ENCODE results near the gene TP53I13. TPM values are rescaled to one million over a fixed set of nuclear protein-coding genes. Genes with fewer than 3 reads are reported as not detected.

TP53I13 gene
- total RNA-seq, 1 experiment from 2014 or later: 43.8 TPM

- Histone ChIP-seq H4K20me1 (ENCODE audit: insufficient read depth, low read depth, low read length) (peaks cover 10% of the 10 kb centered on the region; the same call in 1 of the 2 replicates), H3K4me2 (ENCODE audit: low read depth, low read length, poor library complexity, severe bottlenecking) (peak overlapping the region; percentile 87), H3K9me2 (replicated peaks; ENCODE audit: insufficient read depth, low read length) (no peaks in the 10 kb centered on the region), H3K4me1 (ENCODE audit: low read length) (peaks cover 37% of the 10 kb centered on the region), H2AFZ (ENCODE audit: low read length) (no peak overlapping the region), H3K9ac (ENCODE audit: low read length) (no peak overlapping the region), H3K27me3 (ENCODE audit: low read length) (no peaks in the 10 kb centered on the region), H3K79me2 (ENCODE audit: low read length) (peaks cover 30% of the 10 kb centered on the region), H3K36me3 (ENCODE audit: insufficient read depth, low read length) (peaks cover 16% of the 10 kb centered on the region; the same call in 1 of the 2 replicates), H3K4me3 (ENCODE audit: low read length) (no peak overlapping the region), H3K27ac (ENCODE audit: low read length) (no peak overlapping the region), H3K9me3 (ENCODE audit: low read length) (no peaks in the 10 kb centered on the region)
- DNase-seq: peak; percentile 72
Measured at GRCh38 chr17:29563816-29564215, 4.7 kb upstream of the TP53I13 start.

- peaks cover 37% of the 10 kb centered on the region for H3K79me2 ChIP-seq (ENCODE audit: low read length)
- peak overlapping the region; percentile 89 for H3K9ac ChIP-seq (ENCODE audit: low read length)
- H4K20me1 ChIP-seq (ENCODE audit: insufficient read depth, low read depth, low read length): peaks cover 10% of the 10 kb centered on the region; the same call in 1 of the 2 replicates
- H3K27me3 ChIP-seq (ENCODE audit: low read length): no peaks in the 10 kb centered on the region
- peaks cover 37% of the 10 kb centered on the region for H3K4me1 ChIP-seq (ENCODE audit: low read length)
- H2AFZ ChIP-seq (ENCODE audit: low read length): peak overlapping the region; percentile 4; the same call in 1 of the 2 replicates
- H3K4me3 ChIP-seq (ENCODE audit: low read length): peak overlapping the region; percentile 86
- peak overlapping the region; percentile 87 for H3K4me2 ChIP-seq (ENCODE audit: low read depth, low read length, poor library complexity, severe bottlenecking)
- no peaks in the 10 kb centered on the region for H3K9me2 ChIP-seq (replicated peaks; ENCODE audit: insufficient read depth, low read length)
- peak; percentile 86 for DNase-seq
- no peaks in the 10 kb centered on the region for H3K9me3 ChIP-seq (ENCODE audit: low read length)
- H3K36me3 ChIP-seq (ENCODE audit: insufficient read depth, low read length): peaks cover 16% of the 10 kb centered on the region; the same call in 1 of the 2 replicates
- peak overlapping the region; percentile 58; the same call in 1 of the 2 replicates for H3K27ac ChIP-seq (ENCODE audit: low read length)
Measured at GRCh38 chr17:29565643-29566472, 2.6 kb upstream of the TP53I13 start.

GRCh38 chr17:29566473-29567303, 1.8 kb upstream of the TP53I13 start, which contains the start of gene ABHD15:
TSS of gene ABHD15 (minus strand) at chr17:29567037. CDS start at chr17:29566966, 71 bp downstream.
- H3K9ac ChIP-seq (ENCODE audit: low read length): peak within 1 kb of the TSS; percentile 89
- peak; percentile 91 for DNase-seq
- H3K9me2 ChIP-seq (replicated peaks; ENCODE audit: insufficient read depth, low read length): no peaks in the 10 kb centered on the region
- peak within 1 kb of the TSS; percentile 55 for H2AFZ ChIP-seq (ENCODE audit: low read length)
- H3K36me3 ChIP-seq (ENCODE audit: insufficient read depth, low read length): peaks cover 9% of the 10 kb centered on the region; the same call in 1 of the 2 replicates
- peaks cover 10% of the 10 kb centered on the region; the same call in 1 of the 2 replicates for H4K20me1 ChIP-seq (ENCODE audit: insufficient read depth, low read depth, low read length)
- peak within 1 kb of the TSS; percentile 86 for H3K4me3 ChIP-seq (ENCODE audit: low read length)
- H3K4me1 ChIP-seq (ENCODE audit: low read length): peaks cover 30% of the 10 kb centered on the region
- peaks cover 37% of the 10 kb centered on the region for H3K79me2 ChIP-seq (ENCODE audit: low read length)
- H3K27me3 ChIP-seq (ENCODE audit: low read length): no peaks in the 10 kb centered on the region
- peak within 1 kb of the TSS; percentile 87 for H3K4me2 ChIP-seq (ENCODE audit: low read depth, low read length, poor library complexity, severe bottlenecking)
- no peaks in the 10 kb centered on the region for H3K9me3 ChIP-seq (ENCODE audit: low read length)
- peak within 1 kb of the TSS; percentile 89 for H3K27ac ChIP-seq (ENCODE audit: low read length)

- peaks cover 30% of the 10 kb centered on the region for H3K4me1 ChIP-seq (ENCODE audit: low read length)
- DNase-seq: no peak
- peak overlapping the region; percentile 86 for H3K4me3 ChIP-seq (ENCODE audit: low read length)
- H3K4me2 ChIP-seq (ENCODE audit: low read depth, low read length, poor library complexity, severe bottlenecking): peak overlapping the region; percentile 87
- H3K9me2 ChIP-seq (replicated peaks; ENCODE audit: insufficient read depth, low read length): no peaks in the 10 kb centered on the region
- peak overlapping the region; percentile 55 for H2AFZ ChIP-seq (ENCODE audit: low read length)
- H3K9me3 ChIP-seq (ENCODE audit: low read length): no peaks in the 10 kb centered on the region
- H3K27me3 ChIP-seq (ENCODE audit: low read length): no peaks in the 10 kb centered on the region
- peaks cover 4% of the 10 kb centered on the region; the same call in 1 of the 2 replicates for H3K36me3 ChIP-seq (ENCODE audit: insufficient read depth, low read length)
- peak overlapping the region; percentile 89 for H3K9ac ChIP-seq (ENCODE audit: low read length)
- H4K20me1 ChIP-seq (ENCODE audit: insufficient read depth, low read depth, low read length): peaks cover 10% of the 10 kb centered on the region; the same call in 1 of the 2 replicates
- peak overlapping the region; percentile 89 for H3K27ac ChIP-seq (ENCODE audit: low read length)
- H3K79me2 ChIP-seq (ENCODE audit: low read length): peaks cover 32% of the 10 kb centered on the region
Measured at GRCh38 chr17:29567304-29567553, 1.3 kb upstream of the TP53I13 start.

- Histone ChIP-seq H3K4me3 (ENCODE audit: low read length) (peak overlapping the region; percentile 86), H4K20me1 (ENCODE audit: insufficient read depth, low read depth, low read length) (peaks cover 10% of the 10 kb centered on the region; the same call in 1 of the 2 replicates), H3K36me3 (ENCODE audit: insufficient read depth, low read length) (peaks cover 4% of the 10 kb centered on the region; the same call in 1 of the 2 replicates), H2AFZ (ENCODE audit: low read length) (peak overlapping the region; percentile 55; the same call in 1 of the 2 replicates), H3K79me2 (ENCODE audit: low read length) (peaks cover 31% of the 10 kb centered on the region), H3K27ac (ENCODE audit: low read length) (peak overlapping the region; percentile 89), H3K9me3 (ENCODE audit: low read length) (no peaks in the 10 kb centered on the region), H3K4me1 (ENCODE audit: low read length) (peaks cover 30% of the 10 kb centered on the region), H3K4me2 (ENCODE audit: low read depth, low read length, poor library complexity, severe bottlenecking) (peak overlapping the region; percentile 87), H3K27me3 (ENCODE audit: low read length) (no peaks in the 10 kb centered on the region), H3K9ac (ENCODE audit: low read length) (peak overlapping the region; percentile 89), H3K9me2 (replicated peaks; ENCODE audit: insufficient read depth, low read length) (no peaks in the 10 kb centered on the region)
- DNase-seq: peak; percentile 93
Measured at GRCh38 chr17:29567554-29568330, 759 bp upstream of the TP53I13 start.

- H3K27ac ChIP-seq (ENCODE audit: low read length): peak overlapping the region; percentile 62; the same call in 1 of the 2 replicates
Measured at GRCh38 chr17:29569245-29569950, 897 bp downstream of the TP53I13 start.

GRCh38 chr17:29570521-29570920, 2.0 kb downstream of the TP53I13 start:
- H3K79me2 ChIP-seq (ENCODE audit: low read length): peaks cover 12% of the 10 kb centered on the region
- H2AFZ ChIP-seq (ENCODE audit: low read length): no peak overlapping the region
- no peak overlapping the region for H3K4me2 ChIP-seq (ENCODE audit: low read depth, low read length, poor library complexity, severe bottlenecking)
- H3K9me2 ChIP-seq (replicated peaks; ENCODE audit: insufficient read depth, low read length): no peaks in the 10 kb centered on the region
- no peaks in the 10 kb centered on the region for H3K27me3 ChIP-seq (ENCODE audit: low read length)
- H3K4me1 ChIP-seq (ENCODE audit: low read length): peaks cover 13% of the 10 kb centered on the region
- DNase-seq: no peak
- no peaks in the 10 kb centered on the region for H3K9me3 ChIP-seq (ENCODE audit: low read length)
- no peaks in the 10 kb centered on the region for H4K20me1 ChIP-seq (ENCODE audit: insufficient read depth, low read depth, low read length)
- H3K36me3 ChIP-seq (ENCODE audit: insufficient read depth, low read length): peaks cover 5% of the 10 kb centered on the region; the same call in 1 of the 2 replicates
- H3K4me3 ChIP-seq (ENCODE audit: low read length): no peak overlapping the region
- H3K9ac ChIP-seq (ENCODE audit: low read length): no peak overlapping the region
- H3K27ac ChIP-seq (ENCODE audit: low read length): no peak overlapping the region

More at GRCh38 chr17:29569245-29569950, 897 bp downstream of the TP53I13 start:
- no peaks in the 10 kb centered on the region for H3K9me2 ChIP-seq (replicated peaks; ENCODE audit: insufficient read depth, low read length)
- no peak for DNase-seq
- no peak overlapping the region for H2AFZ ChIP-seq (ENCODE audit: low read length)
- peak overlapping the region; percentile 93 for H3K4me3 ChIP-seq (ENCODE audit: low read length)
- no peaks in the 10 kb centered on the region for H3K9me3 ChIP-seq (ENCODE audit: low read length)
- H3K27me3 ChIP-seq (ENCODE audit: low read length): no peaks in the 10 kb centered on the region
- H4K20me1 ChIP-seq (ENCODE audit: insufficient read depth, low read depth, low read length): peaks cover 4% of the 10 kb centered on the region; the same call in 1 of the 2 replicates
- H3K79me2 ChIP-seq (ENCODE audit: low read length): peaks cover 22% of the 10 kb centered on the region
- H3K36me3 ChIP-seq (ENCODE audit: insufficient read depth, low read length): peaks cover 2% of the 10 kb centered on the region; the same call in 1 of the 2 replicates
- H3K9ac ChIP-seq (ENCODE audit: low read length): peak overlapping the region; percentile 90
- peak overlapping the region; percentile 76 for H3K4me2 ChIP-seq (ENCODE audit: low read depth, low read length, poor library complexity, severe bottlenecking)
- H3K4me1 ChIP-seq (ENCODE audit: low read length): peaks cover 23% of the 10 kb centered on the region

Measured in Karpas-422 (cell line).